ENCODE results near the gene HK1.

The HK1 gene

GRCh38 chr10:69351589-69351988 lies 73.3 kb downstream of the HK1 start:
- DNase-seq = no peak

- no peak for DNase-seq
Measured at GRCh38 chr10:69352569-69353264, 74.4 kb downstream of the HK1 start.

- no peak for DNase-seq
Measured at GRCh38 chr10:69353977-69354635, 75.8 kb downstream of the HK1 start.

DNA sequence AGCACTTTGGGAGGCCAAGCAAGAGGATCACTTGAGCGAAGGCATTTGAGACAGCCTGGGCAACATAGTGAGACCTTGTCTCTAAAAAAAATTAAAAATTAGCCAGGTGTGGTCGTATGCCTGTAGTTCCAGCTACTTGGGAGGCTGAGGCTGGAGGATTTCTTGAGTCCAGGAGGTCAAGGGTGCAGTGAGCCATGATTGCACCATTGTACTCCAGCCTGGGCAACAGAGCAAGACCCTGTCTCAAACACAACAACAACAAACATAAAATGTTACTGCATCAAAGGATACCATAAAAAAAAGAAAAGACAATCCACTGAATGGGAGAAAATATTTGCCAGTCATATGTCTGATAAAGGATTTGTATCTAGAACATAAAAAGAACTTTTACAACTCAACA lies 77.9 kb downstream of the HK1 start:
- no peak for DNase-seq

GRCh38 chr10:69358148-69358795 lies 80.0 kb downstream of the HK1 start:
- DNase-seq = no peak

- no peak for DNase-seq
Measured at GRCh38 chr10:69359148-69359547, 80.9 kb downstream of the HK1 start.

DNA sequence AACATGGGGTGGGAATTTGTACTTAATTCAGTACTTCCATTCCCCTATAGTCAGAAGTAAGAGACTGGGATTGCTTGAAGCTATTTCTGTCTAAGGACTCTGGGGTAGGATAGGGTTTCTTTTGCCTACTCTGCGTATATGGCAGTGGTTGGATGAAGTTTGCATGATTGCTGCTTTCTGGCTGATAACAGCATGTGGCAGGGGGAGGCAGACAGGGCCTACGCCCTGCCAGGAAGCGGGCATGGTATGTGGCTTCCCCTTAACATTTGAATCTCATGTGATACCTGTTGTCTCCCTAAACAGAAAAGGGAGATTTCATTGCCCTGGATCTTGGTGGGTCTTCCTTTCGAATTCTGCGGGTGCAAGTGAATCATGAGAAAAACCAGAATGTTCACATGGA lies 81.3 kb downstream of the HK1 start:
- no peak for DNase-seq

GRCh38 chr10:69360485-69361302 lies 82.4 kb downstream of the HK1 start:
- DNase-seq = no peak

- no peak for DNase-seq
Measured at GRCh38 chr10:69361303-69361614, 83.0 kb downstream of the HK1 start.

GRCh38 chr10:69362471-69362954 lies 84.2 kb downstream of the HK1 start:
- no peak for DNase-seq

GRCh38 chr10:69363666-69364065 lies 85.4 kb downstream of the HK1 start:
- DNase-seq = no peak

DNA sequence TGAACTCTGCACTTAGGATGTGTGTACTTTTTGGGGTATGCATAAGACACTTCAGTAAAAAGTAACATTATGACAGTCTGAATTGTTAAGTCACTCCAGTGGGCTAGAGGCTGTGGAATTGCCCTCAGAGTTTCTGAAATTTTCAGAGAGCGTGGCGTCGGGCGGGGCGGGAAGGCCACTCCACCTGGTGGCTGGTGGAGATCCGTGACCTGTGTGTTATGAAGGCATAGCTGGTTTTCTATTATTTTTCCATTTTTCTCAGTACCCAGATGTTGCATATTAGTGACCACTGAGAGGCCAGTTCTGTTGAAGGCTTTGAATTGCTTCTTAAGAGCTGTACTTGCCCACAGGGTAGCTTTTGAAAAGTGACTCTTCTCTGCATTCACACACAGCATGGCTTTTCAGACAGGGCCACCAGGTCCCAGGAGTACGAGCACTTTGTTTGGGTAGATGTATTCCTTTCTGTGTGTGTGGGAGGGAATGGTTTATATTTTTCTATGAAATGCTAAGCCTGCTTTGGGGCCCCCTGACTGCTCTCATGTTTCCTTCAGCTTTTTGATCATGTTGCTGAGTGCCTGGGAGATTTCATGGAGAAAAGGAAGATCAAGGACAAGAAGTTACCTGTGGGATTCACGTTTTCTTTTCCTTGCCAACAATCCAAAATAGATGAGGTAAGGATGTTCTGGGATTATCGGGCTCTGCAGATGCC lies 86.1 kb downstream of the HK1 start:
- DNase-seq = no peak

DNA sequence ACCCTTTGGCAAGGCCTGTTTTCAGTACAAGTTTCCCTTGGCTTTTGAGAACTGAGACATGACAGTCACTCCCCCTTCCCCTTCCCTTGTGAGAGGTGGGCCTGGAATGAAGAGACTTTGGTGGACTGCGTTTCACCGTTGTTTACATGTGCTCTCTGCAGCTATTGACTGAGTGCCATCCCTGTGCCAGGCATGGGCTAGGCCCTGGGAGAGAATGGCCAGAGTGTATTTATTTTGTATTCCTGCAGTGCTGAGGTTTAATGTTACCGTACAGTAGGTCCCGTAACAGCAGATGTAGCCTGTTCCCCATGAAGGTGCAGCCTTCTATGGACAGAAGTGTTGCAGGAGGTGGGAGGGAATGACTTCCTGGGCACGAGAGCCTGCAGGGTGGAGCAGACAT lies 88.4 kb downstream of the HK1 start:
- no peak for DNase-seq

GRCh38 chr10:69367469-69367868 lies 89.2 kb downstream of the HK1 start:
- DNase-seq = no peak

DNA sequence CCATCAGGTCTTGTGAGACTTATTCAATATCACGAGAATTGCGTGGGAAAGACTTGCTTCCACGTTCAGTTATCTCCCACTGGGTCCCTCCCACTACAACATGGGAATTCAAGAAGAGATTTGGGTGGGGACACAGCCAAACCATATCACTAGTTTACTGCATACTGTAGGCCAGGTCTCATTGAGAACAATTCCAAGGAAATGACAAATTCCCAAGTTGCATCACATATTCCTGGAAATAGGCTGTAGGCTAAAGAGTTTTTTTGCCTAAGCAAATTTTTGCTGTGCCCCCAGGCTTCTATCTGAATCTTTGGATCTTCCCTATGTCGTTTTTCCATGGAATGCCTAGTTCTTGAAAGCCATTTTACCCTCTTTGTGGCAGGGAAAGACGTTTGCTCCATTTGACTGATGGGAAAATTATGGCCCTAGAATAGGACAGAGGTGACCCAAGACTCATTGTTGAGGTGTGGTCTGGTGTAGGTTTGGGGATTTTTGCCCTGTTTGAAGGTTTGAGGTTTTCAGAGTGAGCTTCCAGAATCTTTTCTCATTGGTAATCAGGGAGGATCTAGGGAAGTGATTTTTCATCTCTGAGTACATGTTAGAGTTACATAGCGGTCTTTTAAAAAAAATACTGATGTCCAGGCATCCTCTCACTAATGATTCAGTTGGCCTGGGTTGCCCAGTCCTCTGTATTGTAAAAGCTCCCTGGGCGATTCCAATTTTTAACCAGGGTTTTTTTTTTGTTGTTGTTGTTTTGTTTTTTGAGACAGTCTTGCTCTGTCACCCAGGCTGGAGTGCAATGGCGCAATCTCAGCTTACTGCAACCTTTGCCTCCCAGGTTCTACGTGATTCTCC lies 94.1 kb downstream of the HK1 start:
- DNase-seq = no peak

DNA sequence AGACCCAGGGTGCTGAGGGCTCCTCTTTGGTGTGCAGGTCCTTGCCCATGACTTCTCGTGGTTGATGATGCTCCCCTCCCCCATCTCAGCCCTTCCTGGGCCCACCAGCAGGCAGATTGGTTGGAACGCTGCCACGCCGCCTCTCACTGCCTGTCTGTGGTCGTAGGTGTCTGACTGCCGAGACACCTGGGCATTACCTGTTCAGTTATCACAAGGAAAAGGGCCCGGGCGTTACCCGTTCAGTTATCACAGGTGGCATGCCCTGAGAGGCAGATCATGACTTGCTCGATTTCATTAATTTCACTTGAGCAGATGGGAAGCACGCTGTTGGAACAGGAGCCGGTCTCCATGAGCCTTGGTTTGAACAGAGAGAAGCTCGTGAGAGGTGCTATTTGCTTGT lies 95.9 kb downstream of the HK1 start:
- no peak for DNase-seq

- no peak for DNase-seq
Measured at GRCh38 chr10:69374931-69375306, 96.6 kb downstream of the HK1 start.

DNA sequence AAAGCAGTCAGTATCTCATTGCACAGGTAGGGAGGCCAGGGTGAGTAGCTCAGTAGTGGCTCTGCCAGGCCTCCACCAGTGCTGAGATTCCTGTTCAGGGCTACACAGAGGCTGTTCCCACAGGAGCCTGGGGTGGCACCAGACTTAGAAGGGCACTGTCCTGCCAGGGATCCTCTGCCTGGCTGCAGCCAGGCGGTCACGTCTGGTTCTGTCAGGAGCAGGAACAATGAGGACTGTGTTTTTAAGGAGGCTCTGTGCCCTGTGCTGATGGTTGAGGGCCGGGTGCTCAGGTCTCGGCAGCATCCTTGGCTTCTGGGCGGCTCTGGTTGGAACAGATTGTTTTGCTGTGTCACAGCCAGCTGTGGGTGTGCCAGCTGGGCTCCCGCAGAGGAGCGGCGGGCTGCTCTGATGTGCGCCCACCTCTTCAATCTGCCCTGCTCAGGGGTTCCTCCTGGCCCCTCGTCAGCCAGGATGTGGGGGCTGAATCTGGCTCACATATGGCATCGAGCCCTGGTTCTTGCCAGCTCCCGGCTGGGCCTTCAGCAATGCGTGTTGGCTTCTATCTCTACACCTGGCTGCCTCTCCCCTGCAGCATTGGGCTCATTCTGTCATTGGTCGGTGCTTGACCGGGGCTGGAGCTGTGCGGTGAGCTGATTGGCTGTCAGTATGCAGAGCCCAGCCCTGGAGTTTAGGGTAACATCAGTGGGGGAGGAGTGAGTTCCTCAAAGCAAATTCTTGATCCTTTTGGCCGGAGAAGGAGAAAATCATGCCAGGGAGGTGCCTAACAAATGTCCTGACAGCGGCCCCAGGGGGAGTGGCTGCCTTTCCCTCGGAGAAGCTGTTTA lies 97.2 kb downstream of the HK1 start:
- no peak for DNase-seq

DNA sequence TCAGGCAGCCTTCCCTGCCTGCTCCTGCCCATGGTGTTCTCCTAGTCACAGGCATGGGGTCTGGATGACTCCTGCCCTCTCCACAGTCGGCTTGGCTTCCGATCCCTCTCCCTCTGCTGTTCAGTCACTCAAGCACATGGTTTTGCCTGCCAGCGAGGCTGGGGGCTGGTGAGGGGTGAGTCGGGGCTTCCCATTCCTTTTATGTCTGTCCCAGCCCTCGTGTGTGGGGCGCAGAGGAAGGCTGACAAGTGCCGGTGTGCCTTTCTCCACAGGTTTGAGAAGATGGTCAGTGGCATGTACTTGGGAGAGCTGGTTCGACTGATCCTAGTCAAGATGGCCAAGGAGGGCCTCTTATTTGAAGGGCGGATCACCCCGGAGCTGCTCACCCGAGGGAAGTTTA lies 98.4 kb downstream of the HK1 start:
- no peak for DNase-seq

DNA sequence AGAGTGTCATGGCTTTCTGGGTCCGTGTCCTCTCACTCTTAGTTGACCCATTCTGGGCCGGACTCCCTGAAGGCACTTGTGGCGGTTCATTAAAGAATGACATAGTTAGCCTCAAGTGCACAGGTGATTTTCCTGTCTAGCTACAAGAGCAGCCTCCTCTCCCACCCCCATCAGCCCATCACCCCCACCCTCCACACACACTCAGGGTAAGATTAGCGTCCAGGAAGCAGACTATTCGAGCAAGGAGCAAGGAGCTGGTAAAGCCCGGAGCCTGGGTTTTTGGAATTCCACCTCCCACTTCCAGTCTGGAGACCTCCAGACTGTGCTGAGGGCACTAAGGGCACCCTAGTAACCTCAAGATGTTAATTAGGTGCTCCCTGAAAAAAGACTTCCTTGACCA lies 98.9 kb downstream of the HK1 start:
- DNase-seq = no peak

- no peak for DNase-seq
Measured at GRCh38 chr10:69377933-69378332, 99.6 kb downstream of the HK1 start.

Data from stimulated activated CD4-positive, alpha-beta T cell treated with anti-CD3 and anti-CD28 coated beads, Interleukin-4, amount 100 ng/mL, for 24 hours (primary cell).